ENCODE data around the gene PRAMEF6.
"Not testable (repeated sequence)": the region's sequence is repeated elsewhere in the genome, so short reads cannot be mapped to it uniquely, and the experiment has no call there.

PRAMEF6 gene

GRCh38 chr1:12947480-12947879 lies at the start of gene PRAMEF6:
Gene PRAMEF6 (minus strand): TSS chr1:12947580. CDS start chr1:12942518, 5,062 bp downstream.
- not testable (repeated sequence) for DNase-seq

GRCh38 chr1:12924368-12924767 lies 23.0 kb downstream of the PRAMEF6 start:
- not testable (repeated sequence) for DNase-seq

- not testable (repeated sequence) for DNase-seq
Measured at GRCh38 chr1:12921749-12922148, 25.6 kb downstream of the PRAMEF6 start.

- DNase-seq, result not testable (repeated sequence)
Measured at GRCh38 chr1:12916310-12916709, 31.1 kb downstream of the PRAMEF6 start, which contains the start of gene PRAMEF7. Gene PRAMEF7 (plus strand): TSS chr1:12916610. CDS start chr1:12917693, 1,083 bp downstream.

GRCh38 chr1:12903793-12904572 lies 43.4 kb downstream of the PRAMEF6 start:
- not testable (repeated sequence) for DNase-seq

GRCh38 chr1:12899186-12899585 lies 48.2 kb downstream of the PRAMEF6 start:
- not testable (repeated sequence) for DNase-seq

GRCh38 chr1:12898170-12898569 lies 49.2 kb downstream of the PRAMEF6 start, which contains the start of gene PRAMEF10:
Gene PRAMEF10 (minus strand): TSS chr1:12898270. CDS start chr1:12895847, 2,423 bp downstream.
- DNase-seq, result not testable (repeated sequence)
